B cell (primary cell): Measurements from ENCODE around the gene GPA33. TPM values are rescaled to one million over a fixed set of nuclear protein-coding genes. Genes with fewer than 3 reads are reported as not detected.

ENCODE experiments used
- ATAC-seq: fragments of 200-7000 bp; cut with Tn5 transposase; one replicate; pipeline ENCODE4 v1.10.0; 2021; ENCODE audit warnings: low read depth, mild to moderate bottlenecking, moderate number of reproducible peaks, moderate library complexity
- CTCF ChIA-PET: fragments of 350-600 bp; sonication (Branson Sonifier 250); formaldehyde crosslinking; loops from one replicate; lab custom pipeline; 2021; ENCODE audit warnings: antibody characterized with exemption, inconsistent platforms; lab: Charles Lee
- POLR2A ChIA-PET: fragments of 350-600 bp; sonication (Branson Sonifier 250); formaldehyde crosslinking; loops from one replicate; lab custom pipeline; 2021; ENCODE audit warnings: antibody characterized with exemption; lab: Charles Lee
- DNase-seq: peaks from one replicate; pipeline ENCODE4 v3.0.0; 2013
- H2AFZ ChIP-seq: 2 replicates; pipeline ENCODE4 v1.6.1; 2012; ENCODE audit warnings: mild to moderate bottlenecking, low read depth, low read length; ENCODE audit not compliant: insufficient read depth, poor library complexity, severe bottlenecking
- H3K27ac ChIP-seq, 2 donors: 1 replicate in 1 of 2; 2 replicates in 1 of 2; pipeline ENCODE4 v1.5.1; 2012 to 2013; ENCODE audit warnings: low read length in 2 of 2, mild to moderate bottlenecking in 2 of 2, moderate library complexity in 1 of 2
- H3K27me3 ChIP-seq, 4 experiments: fragments of 200-600 bp in 1 of 4; sonication (generic) in 1 of 4; replicated peaks in 1 of 4; 1 replicate in 2 of 4; 2 replicates in 2 of 4; pipeline versions ENCODE4 v1.6.1 to v1.7.0; 2013 to 2016; ENCODE audit warnings: low read length in 3 of 4, mild to moderate bottlenecking in 2 of 4, mixed read lengths in 1 of 4, moderate library complexity in 1 of 4; ENCODE audit not compliant: insufficient read depth in 4 of 4, control insufficient read depth in 3 of 4; ENCODE audit errors: control extremely low read depth in 1 of 4
- H3K36me3 ChIP-seq, 2 experiments: replicated peaks in 1 of 2; 1 replicate in 1 of 2; 2 replicates in 1 of 2; pipeline versions ENCODE4 v1.6.1 to v1.7.1; 2013; ENCODE audit warnings: low read length in 1 of 2; ENCODE audit not compliant: insufficient read depth in 2 of 2, control insufficient read depth in 1 of 2; ENCODE audit errors: control extremely low read depth in 1 of 2, extremely low read depth in 1 of 2
- H3K4me1 ChIP-seq, 2 donors: fragments of 200-600 bp in 1 of 2; sonication (generic) in 1 of 2; 1 replicate in 1 of 2; 2 replicates in 1 of 2; pipeline versions ENCODE4 v1.5.1 to v1.6.1; 2013 to 2017; ENCODE audit warnings: low read length in 2 of 2; ENCODE audit not compliant: control insufficient read depth in 2 of 2, insufficient read depth in 2 of 2
- H3K4me2 ChIP-seq: replicated peaks from 2 replicates; pipeline ENCODE3; 2012; ENCODE audit warnings: mild to moderate bottlenecking, low read depth, low read length; ENCODE audit not compliant: poor library complexity, severe bottlenecking
- H3K4me3 ChIP-seq, 5 experiments: fragments of 200-600 bp in 1 of 5; sonication (generic) in 1 of 5; 1 replicate in 3 of 5; 2 replicates in 2 of 5; pipeline versions ENCODE4 v1.5.1 to v1.7.0; 2011 to 2016; ENCODE audit warnings: low read length in 4 of 5, mild to moderate bottlenecking in 4 of 5, low read depth in 2 of 5, control low read depth in 1 of 5, moderate library complexity in 1 of 5; ENCODE audit not compliant: insufficient read depth in 1 of 5; ENCODE audit errors: control extremely low read depth in 1 of 5, extremely low read depth in 1 of 5
- H3K79me2 ChIP-seq: fragments of 200-600 bp; sonication (generic); one replicate; pipeline ENCODE4 v1.6.0; 2016; ENCODE audit warnings: low read length; ENCODE audit not compliant: control insufficient read depth, insufficient read depth
- H3K9ac ChIP-seq: fragments of 200-600 bp; sonication (generic); 2 replicates; pipeline ENCODE4 v1.6.1; 2017; ENCODE audit warnings: mild to moderate bottlenecking, low read length, moderate library complexity
- H3K9me3 ChIP-seq, 3 donors: one replicate each; pipeline versions ENCODE4 v1.6.1 to v1.7.1; 2013; ENCODE audit warnings: low read length in 2 of 3; ENCODE audit not compliant: control insufficient read depth in 2 of 3, insufficient read depth in 1 of 3; ENCODE audit errors: control extremely low read depth in 1 of 3
- H4K20me1 ChIP-seq: 2 replicates; pipeline ENCODE4 v1.6.0; 2012; ENCODE audit warnings: mild to moderate bottlenecking, low read length; ENCODE audit not compliant: insufficient read depth, control insufficient read depth, poor library complexity, severe bottlenecking
- H3K27ac Mint-ChIP-seq: one replicate; pipeline ENCODE4 v1.8.0; 2021; ENCODE audit warnings: mixed read lengths
- H3K27me3 Mint-ChIP-seq: one replicate; pipeline ENCODE4 v1.8.0; 2021; ENCODE audit warnings: mixed read lengths
- H3K4me1 Mint-ChIP-seq: one replicate; pipeline ENCODE4 v1.8.0; 2021; ENCODE audit warnings: mixed read lengths
- H3K4me3 Mint-ChIP-seq: one replicate; pipeline ENCODE4 v1.8.0; 2021; ENCODE audit warnings: mixed read lengths
- H3K9me3 Mint-ChIP-seq: one replicate; pipeline ENCODE4 v1.8.0; 2022; ENCODE audit warnings: mixed read lengths; ENCODE audit not compliant: insufficient read depth
- EZH2 ChIP-seq: IDR thresholded peaks from 2 replicates; pipeline ENCODE4 v1.6.1; 2012; ENCODE audit warnings: borderline replicate concordance, low read depth, mild to moderate bottlenecking, moderate library complexity, low read length; ENCODE audit not compliant: insufficient read depth, poor library complexity, severe bottlenecking
- WGBS: methylation state at CpG from one replicate; pipeline ENCODE4 v1.1.5; 2013; ENCODE audit warnings: missing lambda C conversion rate; ENCODE audit not compliant: insufficient coverage; 5-methylcytosine and 5-hydroxymethylcytosine counted together
- intact Hi-C: fragments of 100-400 bp; cut with micrococcal nuclease; formaldehyde crosslinking; loops from one replicate; pipeline ENCODE4 v1.10.0; 2022
- polyA plus RNA-seq: library from polyadenylated mRNA; depleted of rRNA; stranded (reverse); fragments of >200 nt; gene quantifications from 2 replicates; pipeline ENCODE4 v1.2.3, GENCODE V29; 2012
- total RNA-seq, 2 donors: library from RNA; stranded (reverse); fragments of 120-200 nt in 1 of 2; gene quantifications; 1 replicate in 1 of 2; 2 replicates in 1 of 2; pipeline versions ENCODE4 v1.2.3 to v1.2.4, GENCODE V29; 2013 to 2022
- TF ChIP-seq, protein P1 (sequence below): fragments of 200-600 bp; IDR thresholded peaks from one replicate; pipeline ENCODE4 v1.8.0; 2022; ENCODE audit warnings: antibody characterized with exemption, mild to moderate bottlenecking

GPA33 gene
- total and polyA plus RNA-seq, 2 donors (not counting 1 experiment from before 2014, with no cell fraction given) = 0.91 to 2.4 TPM

DNA sequence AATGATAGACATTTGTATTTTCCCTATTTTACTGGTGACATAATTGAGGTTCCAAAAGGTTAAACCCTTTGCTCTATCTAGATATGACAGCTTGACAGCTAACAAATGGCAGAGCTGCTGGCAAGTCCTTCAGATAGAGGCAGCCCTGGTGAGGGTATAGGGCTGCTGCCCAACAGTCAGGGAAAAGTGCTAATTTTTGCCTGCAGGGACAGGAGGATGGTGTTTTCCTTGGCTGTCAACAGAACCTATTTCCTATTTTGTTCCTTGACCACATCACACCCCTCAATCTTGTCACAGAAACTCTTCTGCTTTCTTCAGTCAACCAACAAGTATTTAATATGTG is 12.3 kb downstream of the GPA33 start:
- intact Hi-C loops = no loop called here
- Mint-ChIP-seq H3K4me3 (no peak overlapping the region), H3K9me3 (no peaks in the 10 kb centered on the region), H3K27me3 (peaks cover 32% of the 10 kb centered on the region), H3K4me1 (no peaks in the 10 kb centered on the region), H3K27ac (no peak overlapping the region)
- Histone ChIP-seq H3K4me2 (no peak overlapping the region), H4K20me1 (no peaks in the 10 kb centered on the region), H3K9ac (no peak overlapping the region), H3K4me3 (no peak overlapping the region), H3K27ac (no peak overlapping the region), H3K9me3 (no peaks in the 10 kb centered on the region), H3K79me2 (no peaks in the 10 kb centered on the region), H3K4me1 (no peaks in the 10 kb centered on the region), H3K27me3 (peaks cover 0 to 9% (median 1%) of the 10 kb centered on the region in 4 experiments), H2AFZ (no peak overlapping the region), H3K36me3 (no peaks in the 10 kb centered on the region)
- ATAC-seq (no peak), DNase-seq (no peak)
- ChIA-PET CTCF (interaction anchor here (0.8 to 2.4 kb wide), 3 partner anchors 11 to 265 kb away, joined by 3 to 5 read pairs (median 4); no protein-coding TSS in a partner anchor), POLR2A (no interaction called here)
- TF ChIP-seq EZH2 = no peak
- TF ChIP-seq, protein P1, sequence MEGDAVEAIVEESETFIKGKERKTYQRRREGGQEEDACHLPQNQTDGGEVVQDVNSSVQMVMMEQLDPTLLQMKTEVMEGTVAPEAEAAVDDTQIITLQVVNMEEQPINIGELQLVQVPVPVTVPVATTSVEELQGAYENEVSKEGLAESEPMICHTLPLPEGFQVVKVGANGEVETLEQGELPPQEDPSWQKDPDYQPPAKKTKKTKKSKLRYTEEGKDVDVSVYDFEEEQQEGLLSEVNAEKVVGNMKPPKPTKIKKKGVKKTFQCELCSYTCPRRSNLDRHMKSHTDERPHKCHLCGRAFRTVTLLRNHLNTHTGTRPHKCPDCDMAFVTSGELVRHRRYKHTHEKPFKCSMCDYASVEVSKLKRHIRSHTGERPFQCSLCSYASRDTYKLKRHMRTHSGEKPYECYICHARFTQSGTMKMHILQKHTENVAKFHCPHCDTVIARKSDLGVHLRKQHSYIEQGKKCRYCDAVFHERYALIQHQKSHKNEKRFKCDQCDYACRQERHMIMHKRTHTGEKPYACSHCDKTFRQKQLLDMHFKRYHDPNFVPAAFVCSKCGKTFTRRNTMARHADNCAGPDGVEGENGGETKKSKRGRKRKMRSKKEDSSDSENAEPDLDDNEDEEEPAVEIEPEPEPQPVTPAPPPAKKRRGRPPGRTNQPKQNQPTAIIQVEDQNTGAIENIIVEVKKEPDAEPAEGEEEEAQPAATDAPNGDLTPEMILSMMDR = no peak

DNA sequence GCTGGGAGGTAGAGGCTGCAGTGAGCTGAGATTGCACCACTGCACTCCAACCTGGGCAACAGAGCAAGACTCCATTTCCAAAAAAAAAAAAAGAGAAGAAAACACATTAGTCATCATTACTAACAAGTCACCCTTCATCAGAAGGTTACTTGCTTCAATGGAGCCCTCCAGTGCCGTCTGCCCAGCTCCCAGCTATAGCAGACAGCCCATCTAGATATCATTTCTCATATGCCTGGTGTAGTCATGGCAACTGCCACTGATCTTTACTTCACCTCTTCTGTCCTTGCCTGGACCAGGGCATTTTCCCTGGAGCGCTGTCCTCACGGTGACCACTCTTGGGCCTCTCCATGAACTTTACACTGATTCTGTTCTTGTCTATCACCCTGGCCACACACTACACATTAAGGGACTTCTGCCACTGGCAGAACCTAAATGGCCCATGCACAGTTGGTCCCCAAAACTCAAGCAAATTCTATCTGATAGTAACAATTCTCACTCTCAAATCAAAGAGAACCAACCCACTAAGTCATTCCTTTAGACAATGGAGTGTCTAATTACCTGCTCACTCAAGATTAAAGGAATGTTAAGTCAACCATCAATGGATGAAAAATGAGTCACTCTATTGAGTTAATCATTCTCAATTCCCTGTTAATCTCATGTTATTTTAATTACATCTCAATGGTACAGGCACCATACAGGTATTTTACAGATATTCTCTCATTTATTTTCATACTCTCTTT is 12.9 kb downstream of the GPA33 start:
- no peak for DNase-seq
- ChIA-PET POLR2A (no interaction called here), CTCF (interaction anchor here (0.8 to 2.4 kb wide), 3 partner anchors 10 to 265 kb away, joined by 3 to 5 read pairs (median 4); no protein-coding TSS in a partner anchor)
- no peak overlapping the region for H2AFZ ChIP-seq
- H3K9me3 Mint-ChIP-seq = no peaks in the 10 kb centered on the region
- no peaks in the 10 kb centered on the region for H3K36me3 ChIP-seq
- ATAC-seq = no peak
- H3K4me1 Mint-ChIP-seq = no peaks in the 10 kb centered on the region
- H3K27ac Mint-ChIP-seq = no peak overlapping the region
- H3K4me3 ChIP-seq = no peak overlapping the region
- no peak overlapping the region for H3K4me2 ChIP-seq
- 100% methylated on average over 3 of the region's 3 CpGs for whole genome bisulfite sequencing
- H4K20me1 ChIP-seq = no peaks in the 10 kb centered on the region
- no peak overlapping the region for H3K9ac ChIP-seq
- intact Hi-C loops = no loop called here
- no peak overlapping the region for H3K27ac ChIP-seq
- H3K4me1 ChIP-seq = no peaks in the 10 kb centered on the region
- peaks cover 0 to 9% (median 1%) of the 10 kb centered on the region in 4 experiments for H3K27me3 ChIP-seq
- TF ChIP-seq, protein P1 = no peak
- TF ChIP-seq EZH2 = no peak
- H3K4me3 Mint-ChIP-seq = no peak overlapping the region
- H3K9me3 ChIP-seq = no peaks in the 10 kb centered on the region
- no peaks in the 10 kb centered on the region for H3K79me2 ChIP-seq
- peaks cover 32% of the 10 kb centered on the region for H3K27me3 Mint-ChIP-seq
